H1 (cell line): ENCODE measurements around the gene HS1BP3. TPM values are rescaled to one million over a fixed set of nuclear protein-coding genes. Genes with fewer than 3 reads are reported as not detected.

ENCODE experiments used
- CTCF ChIA-PET: fragments of 300-600 bp; sonication (Branson Sonifier 250); formaldehyde crosslinking; loops from one replicate; lab custom pipeline; 2021; ENCODE audit not compliant: partially characterized antibody; lab: Charles Lee
- POLR2A ChIA-PET: fragments of 300-600 bp; sonication (Branson Sonifier 250); formaldehyde crosslinking; loops from one replicate; lab custom pipeline; 2021; ENCODE audit warnings: inconsistent platforms; ENCODE audit not compliant: partially characterized antibody; lab: Charles Lee
- DNase-seq, 2 experiments: peaks; one replicate each; pipeline versions ENCODE4 v3.0.0 to v3.0.0-alpha.2; 2010 to 2022; ENCODE audit warnings: low spot score in 2 of 2, low read depth in 1 of 2, mixed read lengths in 1 of 2
- FAIRE-seq: peaks from 2 replicates; lab custom pipeline; 2011; peaks lifted over from hg19 to GRCh38; lab: Jason Lieb, UNC
- H2AFZ ChIP-seq: 2 replicates; pipeline ENCODE4 v1.8.1; 2012; ENCODE audit warnings: low read length, inconsistent platforms
- H2AK5ac ChIP-seq: 2 replicates; pipeline ENCODE4 v1.6.1; 2013; ENCODE audit warnings: low read depth, low read length
- H2BK120ac ChIP-seq: replicated peaks from 2 replicates; pipeline ENCODE3; 2013; ENCODE audit warnings: low read depth, low read length, inconsistent platforms
- H2BK12ac ChIP-seq: 2 replicates; pipeline ENCODE4 v1.6.1; 2013; ENCODE audit warnings: low read depth, low read length
- H2BK15ac ChIP-seq: 2 replicates; pipeline ENCODE4 v1.6.1; 2013; ENCODE audit warnings: low read length
- H2BK20ac ChIP-seq: 2 replicates; pipeline ENCODE4 v1.6.1; 2013; ENCODE audit warnings: low read length
- H2BK5ac ChIP-seq: 2 replicates; pipeline ENCODE4 v1.6.1; 2013; ENCODE audit warnings: low read depth, low read length
- H3K14ac ChIP-seq: 2 replicates; pipeline ENCODE4 v1.6.1; 2013; ENCODE audit warnings: inconsistent platforms; ENCODE audit not compliant: insufficient read length
- H3K18ac ChIP-seq: 2 replicates; pipeline ENCODE4 v1.6.1; 2013; ENCODE audit warnings: low read length; ENCODE audit errors: extremely low read depth
- H3K23ac ChIP-seq: 2 replicates; pipeline ENCODE4 v1.6.1; 2013; ENCODE audit warnings: inconsistent platforms; ENCODE audit not compliant: insufficient read length
- H3K23me2 ChIP-seq: 2 replicates; pipeline ENCODE4 v1.6.1; 2013; ENCODE audit warnings: low read depth, low read length
- H3K27ac ChIP-seq: 2 replicates; pipeline ENCODE4 v1.6.1; 2011; ENCODE audit warnings: low read depth, low read length, inconsistent platforms
- H3K27me3 ChIP-seq, 4 experiments: replicated peaks in 1 of 4; 1 replicate in 1 of 4; 2 replicates in 3 of 4; pipeline versions ENCODE4 v1.6.1 to v1.8.1; 2011 to 2013; ENCODE audit warnings: low read length in 3 of 4, mild to moderate bottlenecking in 3 of 4, inconsistent platforms in 2 of 4, mixed read lengths in 2 of 4, moderate library complexity in 1 of 4; ENCODE audit not compliant: control insufficient read depth in 3 of 4, insufficient read depth in 3 of 4; ENCODE audit errors: extremely low read depth in 1 of 4
- H3K36me3 ChIP-seq, 4 experiments: 2 replicates each; pipeline versions ENCODE4 v1.6.1 to v1.8.1; 2011 to 2013; ENCODE audit warnings: mild to moderate bottlenecking in 4 of 4, low read length in 3 of 4, moderate library complexity in 2 of 4, control low read depth in 1 of 4, inconsistent platforms in 1 of 4; ENCODE audit not compliant: insufficient read depth in 4 of 4, control insufficient read depth in 2 of 4
- H3K4ac ChIP-seq: replicated peaks from 2 replicates; pipeline ENCODE3; 2013; ENCODE audit warnings: low read length, low read depth, mixed read lengths, inconsistent platforms; ENCODE audit not compliant: insufficient read length
- H3K4me1 ChIP-seq, 4 experiments: replicated peaks in 1 of 4; 1 replicate in 1 of 4; 2 replicates in 3 of 4; pipeline versions ENCODE4 v1.6.1 to v1.8.1; 2011 to 2013; ENCODE audit warnings: low read length in 3 of 4, inconsistent platforms in 2 of 4, mixed read lengths in 1 of 4; ENCODE audit not compliant: insufficient read depth in 4 of 4, control insufficient read depth in 3 of 4
- H3K4me2 ChIP-seq, 2 experiments: 2 replicates each; pipeline versions ENCODE4 v1.6.1 to v1.8.1; 2011 to 2013; ENCODE audit warnings: low read depth in 2 of 2, low read length in 2 of 2, control low read depth in 1 of 2, inconsistent platforms in 1 of 2, mild to moderate bottlenecking in 1 of 2; ENCODE audit not compliant: insufficient read depth in 1 of 2
- H3K4me3 ChIP-seq, 4 experiments: fragments of 200-600, 300-600 bp in 1 of 4; sonication (generic), shearing (Covaris generic), sonication (Bioruptor Twin) in 1 of 4; 2 replicates each; pipeline versions ENCODE4 v1.5.1 to v1.8.1; 2011 to 2016; ENCODE audit warnings: low read length in 4 of 4, low read depth in 3 of 4, control low read depth in 2 of 4, inconsistent platforms in 2 of 4, mild to moderate bottlenecking in 2 of 4, mixed read lengths in 1 of 4, moderate library complexity in 1 of 4; ENCODE audit not compliant: insufficient read depth in 2 of 4; ENCODE audit errors: extremely low read depth in 1 of 4
- H3K56ac ChIP-seq: replicated peaks from 2 replicates; pipeline ENCODE3; 2013; ENCODE audit warnings: low read depth, mild to moderate bottlenecking, mixed read lengths, low read length, inconsistent platforms; ENCODE audit not compliant: insufficient read length
- H3K79me1 ChIP-seq: 2 replicates; pipeline ENCODE4 v1.6.1; 2013; ENCODE audit warnings: low read depth, low read length, control low read depth
- H3K79me2 ChIP-seq, 2 experiments: 2 replicates each; pipeline versions ENCODE4 v1.6.1 to v1.8.1; 2012 to 2013; ENCODE audit warnings: low read length in 2 of 2, mild to moderate bottlenecking in 2 of 2, inconsistent platforms in 1 of 2; ENCODE audit not compliant: insufficient read depth in 2 of 2, control insufficient read depth in 1 of 2
- H3K9ac ChIP-seq, 4 experiments: replicated peaks in 1 of 4; 1 replicate in 1 of 4; 2 replicates in 3 of 4; pipeline versions ENCODE4 v1.6.1 to v1.8.1; 2011 to 2013; ENCODE audit warnings: low read depth in 3 of 4, low read length in 3 of 4, control low read depth in 2 of 4, mild to moderate bottlenecking in 2 of 4, moderate library complexity in 2 of 4, inconsistent platforms in 1 of 4; ENCODE audit errors: extremely low read depth in 1 of 4
- H3K9me3 ChIP-seq, 2 experiments: 2 replicates each; pipeline versions ENCODE4 v1.6.1 to v1.8.1; 2012 to 2013; ENCODE audit warnings: mild to moderate bottlenecking in 2 of 2, moderate library complexity in 2 of 2, control low read depth in 1 of 2, inconsistent platforms in 1 of 2, low read depth in 1 of 2, low read length in 1 of 2, mixed read lengths in 1 of 2; ENCODE audit not compliant: insufficient read depth in 2 of 2
- H4K20me1 ChIP-seq, 2 experiments: replicated peaks in 1 of 2; 2 replicates each; pipeline versions ENCODE3 to v1.8.1; 2011 to 2013; ENCODE audit warnings: inconsistent platforms in 2 of 2, low read length in 2 of 2, mild to moderate bottlenecking in 1 of 2; ENCODE audit not compliant: insufficient read depth in 2 of 2, control insufficient read depth in 1 of 2
- H4K5ac ChIP-seq: 2 replicates; pipeline ENCODE4 v1.6.1; 2013; ENCODE audit warnings: low read length, low read depth, mixed read lengths, inconsistent platforms; ENCODE audit not compliant: insufficient read length
- H4K8ac ChIP-seq: 2 replicates; pipeline ENCODE4 v1.8.0; 2013; ENCODE audit warnings: mild to moderate bottlenecking, moderate library complexity, low read length, inconsistent platforms; ENCODE audit not compliant: insufficient read depth; ENCODE audit errors: extremely low read depth
- H4K91ac ChIP-seq: replicated peaks from 2 replicates; pipeline ENCODE3; 2013; ENCODE audit warnings: low read length, mixed read lengths, inconsistent platforms; ENCODE audit not compliant: insufficient read length
- ATF3 ChIP-seq: IDR thresholded peaks from 2 replicates; pipeline ENCODE4 v1.6.1; 2011; ENCODE audit warnings: low read depth, mild to moderate bottlenecking, low read length; ENCODE audit not compliant: insufficient read depth
- EZH2 ChIP-seq: fragments of 200-600 bp; sonication (generic); IDR thresholded peaks from 2 replicates; pipeline ENCODE4 v1.7.1; 2012; ENCODE audit warnings: low read depth, mild to moderate bottlenecking, moderate library complexity, low read length, inconsistent platforms; ENCODE audit not compliant: severe bottlenecking
- SIX5 ChIP-seq: IDR thresholded peaks from 2 replicates; pipeline ENCODE4 v1.6.1; 2011; ENCODE audit warnings: mild to moderate bottlenecking, low read depth, low read length
- SUZ12 ChIP-seq: fragments of 200-600 bp; sonication (generic); IDR thresholded peaks from 2 replicates; pipeline ENCODE4 v1.6.1; 2012; ENCODE audit warnings: mild to moderate bottlenecking, inconsistent platforms, low read length, moderate library complexity, mixed read lengths
- WGBS, 2 experiments: shearing (Covaris generic) in 1 of 2; methylation state at CpG; one replicate each; pipeline versions ENCODE4 v1.1.6 to v1.1.7; 2013 to 2015; ENCODE audit warnings: low lambda C conversion rate in 2 of 2, mixed read lengths in 2 of 2, inconsistent platforms in 1 of 2, low coverage in 1 of 2, missing lambda C conversion rate in 1 of 2; ENCODE audit not compliant: insufficient replicate concordance in 2 of 2, insufficient coverage in 1 of 2, insufficient read length in 1 of 2; ENCODE audit errors: extremely low coverage in 1 of 2, missing lambda C conversion rate in 1 of 2; 5-methylcytosine and 5-hydroxymethylcytosine counted together
- polyA plus RNA-seq, 7 experiments: library from polyadenylated mRNA; depleted of rRNA in 3 of 7; stranded (reverse) in 5 of 7; unstranded in 2 of 7; fragments of >200 nt in 5 of 7; fragments of 200-250 nt in 2 of 7; gene quantifications; 1 replicate in 5 of 7; 2 replicates in 1 of 7; 4 replicates in 1 of 7; pipeline versions ENCODE4 v1.2.1 to v1.2.3, GENCODE V29; 2011 to 2013; ENCODE audit warnings: missing spikeins in 2 of 7, mixed read lengths in 2 of 7
- total RNA-seq: library from RNA; stranded (reverse); fragmentation: NEBNext Ultra II Directional; extraction: Animal tissue kit (Norgen Biotek cat#: 25700); gene quantifications from 2 replicates; pipeline ENCODE4 v1.2.1, GENCODE V29; 2021
- TF ChIP-seq, protein P1 (sequence below): IDR thresholded peaks from 2 replicates; pipeline ENCODE4 v1.6.1; 2012; ENCODE audit warnings: low read length, inconsistent platforms

HS1BP3 gene
- total and polyA plus RNA-seq, 2 of the 8 experiments (the other 6 are each of a cell fraction or from before 2014, with no cell fraction given): 11.1 to 11.3 TPM

GRCh38 chr2:20599861-20600461 is 50.9 kb downstream of the HS1BP3 start:
- no peak overlapping the region for H4K5ac ChIP-seq
- no peaks in the 10 kb centered on the region for H3K79me2 ChIP-seq
- no peaks in the 10 kb centered on the region for H3K9me3 ChIP-seq
- H4K8ac ChIP-seq: no peak overlapping the region
- WGBS, 2 experiments: 93% methylated on average over 10 of the region's 10 CpGs; no CpG with 5 or more reads in 1 of the 2 experiments
- H4K91ac ChIP-seq: no peak overlapping the region
- no peaks in the 10 kb centered on the region for H3K23me2 ChIP-seq
- H3K79me1 ChIP-seq: no peaks in the 10 kb centered on the region
- H2BK120ac ChIP-seq: no peak overlapping the region
- H2AFZ ChIP-seq: no peak overlapping the region
- H4K20me1 ChIP-seq: no peaks in the 10 kb centered on the region
- no peak for DNase-seq
- H3K56ac ChIP-seq: no peak overlapping the region
- H3K18ac ChIP-seq: no peak overlapping the region
- H3K4me3 ChIP-seq: no peak overlapping the region
- ChIA-PET CTCF (interaction anchor here (0.8 to 15.2 kb wide), 29 partner anchors 8 to 221 kb away, joined by 3 to 116 read pairs (median 4); no protein-coding TSS in a partner anchor), POLR2A (interaction anchor here (1.2 to 1.5 kb wide), 2 partner anchors 33 to 153 kb away, joined by 3 to 4 read pairs; partner anchors contain the start of gene RHOB)
- H3K27ac ChIP-seq: no peak overlapping the region
- H2BK15ac ChIP-seq: no peak overlapping the region
- H3K4me2 ChIP-seq: no peak overlapping the region
- peaks cover 3 to 10% (median 4%) of the 10 kb centered on the region in 4 experiments; a peak in 6 of 7 replicates for H3K4me1 ChIP-seq
- no peak overlapping the region for H3K14ac ChIP-seq
- H2BK12ac ChIP-seq: no peak overlapping the region
- H3K4ac ChIP-seq: no peak overlapping the region
- no peak for FAIRE-seq
- H2BK5ac ChIP-seq: no peak overlapping the region
- H3K23ac ChIP-seq: no peak overlapping the region
- no peak overlapping the region for H2AK5ac ChIP-seq
- peaks cover 0 to under 1% (median 0%) of the 10 kb centered on the region in 4 experiments; a peak in 1 of 7 replicates for H3K27me3 ChIP-seq
- no peak overlapping the region for H2BK20ac ChIP-seq
- H3K36me3 ChIP-seq: no peaks in the 10 kb centered on the region
- no peak overlapping the region for H3K9ac ChIP-seq
- no peak for TF ChIP-seq ATF3
- TF ChIP-seq, protein P1, sequence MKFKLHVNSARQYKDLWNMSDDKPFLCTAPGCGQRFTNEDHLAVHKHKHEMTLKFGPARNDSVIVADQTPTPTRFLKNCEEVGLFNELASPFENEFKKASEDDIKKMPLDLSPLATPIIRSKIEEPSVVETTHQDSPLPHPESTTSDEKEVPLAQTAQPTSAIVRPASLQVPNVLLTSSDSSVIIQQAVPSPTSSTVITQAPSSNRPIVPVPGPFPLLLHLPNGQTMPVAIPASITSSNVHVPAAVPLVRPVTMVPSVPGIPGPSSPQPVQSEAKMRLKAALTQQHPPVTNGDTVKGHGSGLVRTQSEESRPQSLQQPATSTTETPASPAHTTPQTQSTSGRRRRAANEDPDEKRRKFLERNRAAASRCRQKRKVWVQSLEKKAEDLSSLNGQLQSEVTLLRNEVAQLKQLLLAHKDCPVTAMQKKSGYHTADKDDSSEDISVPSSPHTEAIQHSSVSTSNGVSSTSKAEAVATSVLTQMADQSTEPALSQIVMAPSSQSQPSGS: no peak
- TF ChIP-seq SUZ12: no peak
- TF ChIP-seq SIX5: no peak
- no peak for TF ChIP-seq EZH2
